K562 (cell line): ENCODE results near the gene SLC25A48.

Experiments used
- BRD4 ChIP-seq: fragments of 200-600 bp; sonication (generic); IDR thresholded peaks from 2 replicates; pipeline ENCODE4 v1.6.1; 2017; ENCODE audit warnings: inconsistent platforms
- CTCF ChIP-seq, 3 experiments: IDR thresholded peaks in 2 of 3; conservative IDR thresholded peaks in 1 of 3; 2 replicates each; pipeline ENCODE4 v1.5.1; 2011 to 2012; ENCODE audit warnings: low read length in 3 of 3, mild to moderate bottlenecking in 3 of 3, control low read depth in 2 of 3, improper control_type of control experiment in 1 of 3, inconsistent platforms in 1 of 3, low read depth in 1 of 3, mixed read lengths in 1 of 3, moderate library complexity in 1 of 3; ENCODE audit not compliant: insufficient read depth in 2 of 3
- ELF1 ChIP-seq: fragments of 200-800 bp; sonication (Bioruptor generic); IDR thresholded peaks from 2 replicates; pipeline ENCODE4 v1.6.1; 2016; ENCODE audit warnings: missing genetic modification characterization, missing compliant biosample characterization
- HDAC2 ChIP-seq: fragments of 450-650 bp; IDR thresholded peaks from 2 replicates; pipeline ENCODE4 v1.6.1; 2016; ENCODE audit warnings: mild to moderate bottlenecking
- KAT7 ChIP-seq: sonication (generic); formaldehyde crosslinking; IDR thresholded peaks from 2 replicates; pipeline ENCODE4 v1.8.0; 2022; ENCODE audit warnings: missing genetic modification reagents, mild to moderate bottlenecking, borderline replicate concordance
- POLR2AphosphoS2 ChIP-seq: IDR thresholded peaks from 2 replicates; pipeline ENCODE4 v1.6.1; 2012; ENCODE audit warnings: low read length, improper control_type of control experiment
- SMARCB1 ChIP-seq: IDR thresholded peaks from 2 replicates; pipeline ENCODE4 v1.6.1; 2011; ENCODE audit warnings: improper control_type of control experiment, low read depth; ENCODE audit not compliant: insufficient read length
- SMC3 ChIP-seq: conservative IDR thresholded peaks from 2 replicates; pipeline ENCODE4 v1.6.1; 2011; ENCODE audit warnings: low read depth, low read length, improper control_type of control experiment; ENCODE audit not compliant: insufficient read depth
- TAF1 ChIP-seq: IDR thresholded peaks from 2 replicates; pipeline ENCODE4 v1.6.1; 2011; ENCODE audit warnings: mild to moderate bottlenecking, low read length, moderate library complexity; ENCODE audit not compliant: insufficient read depth, control insufficient read depth, severe bottlenecking; ENCODE audit errors: extremely low read depth
- ZNF24 ChIP-seq: fragments of 450-650 bp; IDR thresholded peaks from 2 replicates; pipeline ENCODE4 v1.6.1; 2016
- TF ChIP-seq, protein P1 (sequence below): sonication (generic); formaldehyde crosslinking; IDR thresholded peaks from 2 replicates; pipeline ENCODE4 v1.5.0; 2020; ENCODE audit warnings: missing genetic modification reagents

DNA sequence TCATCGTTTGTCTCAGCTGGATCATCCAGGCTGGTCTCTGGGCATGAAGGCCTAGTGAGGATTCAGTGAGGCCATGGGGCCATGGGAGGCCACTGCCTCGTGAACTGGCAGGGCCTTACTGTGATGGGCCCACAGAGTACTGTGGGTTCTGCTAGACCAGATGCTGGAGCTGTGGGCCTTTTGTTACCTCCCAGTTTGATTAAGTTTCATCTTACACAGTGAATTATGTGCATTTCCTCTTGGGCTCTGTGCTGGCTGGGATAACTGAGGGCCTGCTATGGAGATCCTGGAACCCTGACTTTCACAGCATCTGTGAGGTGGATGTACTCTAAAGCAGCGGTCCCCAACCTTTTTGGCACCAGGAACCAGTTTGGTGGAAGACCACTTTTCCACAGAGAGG is 19.7 kb upstream of the SLC25A48 start:
- TF ChIP-seq CTCF (IDR thresholded peaks at IDR 0.05 in 2 of 3, conservative IDR thresholded peaks at IDR 0.05 in 1 of 3; ENCODE audit: insufficient read depth in 2 of 3, low read depth in 1 of 3, low read length in 3 of 3) (no peak), ELF1 (no peak), BRD4 (no peak), TAF1 (no peak), SMC3 (no peak), KAT7 (CRISPR knock-in tag) (no peak), POLR2AphosphoS2 (no peak), ZNF24 (no peak), HDAC2 (no peak), SMARCB1 (no peak)
- TF ChIP-seq, protein P1, sequence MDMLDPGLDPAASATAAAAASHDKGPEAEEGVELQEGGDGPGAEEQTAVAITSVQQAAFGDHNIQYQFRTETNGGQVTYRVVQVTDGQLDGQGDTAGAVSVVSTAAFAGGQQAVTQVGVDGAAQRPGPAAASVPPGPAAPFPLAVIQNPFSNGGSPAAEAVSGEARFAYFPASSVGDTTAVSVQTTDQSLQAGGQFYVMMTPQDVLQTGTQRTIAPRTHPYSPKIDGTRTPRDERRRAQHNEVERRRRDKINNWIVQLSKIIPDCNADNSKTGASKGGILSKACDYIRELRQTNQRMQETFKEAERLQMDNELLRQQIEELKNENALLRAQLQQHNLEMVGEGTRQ = no peak
